GM12878 (cell line): ENCODE results near the gene UPP2.

Source experiments
- RAD51 ChIP-seq: fragments of 450-650 bp; IDR thresholded peaks from 2 replicates; pipeline ENCODE4 v1.6.1; 2016; ENCODE audit warnings: moderate library complexity, mild to moderate bottlenecking, inconsistent platforms
- STAT3 ChIP-seq: IDR thresholded peaks from 2 replicates; pipeline ENCODE4 v1.6.1; 2011; ENCODE audit warnings: low read depth, low read length, improper control_type of control experiment

GRCh38 chr2:158095912-158096311 is 5.8 kb upstream of the UPP2 start:
- TF ChIP-seq RAD51 (no peak), STAT3 (no peak)
